Measurements from ENCODE around the gene BTN3A1. TPM values are rescaled to one million over a fixed set of nuclear protein-coding genes. Genes with fewer than 3 reads are reported as not detected.

The BTN3A1 gene
- total and polyA plus RNA-seq, 2 experiments from 2014 or later: 12.9 to 18.4 TPM

DNA sequence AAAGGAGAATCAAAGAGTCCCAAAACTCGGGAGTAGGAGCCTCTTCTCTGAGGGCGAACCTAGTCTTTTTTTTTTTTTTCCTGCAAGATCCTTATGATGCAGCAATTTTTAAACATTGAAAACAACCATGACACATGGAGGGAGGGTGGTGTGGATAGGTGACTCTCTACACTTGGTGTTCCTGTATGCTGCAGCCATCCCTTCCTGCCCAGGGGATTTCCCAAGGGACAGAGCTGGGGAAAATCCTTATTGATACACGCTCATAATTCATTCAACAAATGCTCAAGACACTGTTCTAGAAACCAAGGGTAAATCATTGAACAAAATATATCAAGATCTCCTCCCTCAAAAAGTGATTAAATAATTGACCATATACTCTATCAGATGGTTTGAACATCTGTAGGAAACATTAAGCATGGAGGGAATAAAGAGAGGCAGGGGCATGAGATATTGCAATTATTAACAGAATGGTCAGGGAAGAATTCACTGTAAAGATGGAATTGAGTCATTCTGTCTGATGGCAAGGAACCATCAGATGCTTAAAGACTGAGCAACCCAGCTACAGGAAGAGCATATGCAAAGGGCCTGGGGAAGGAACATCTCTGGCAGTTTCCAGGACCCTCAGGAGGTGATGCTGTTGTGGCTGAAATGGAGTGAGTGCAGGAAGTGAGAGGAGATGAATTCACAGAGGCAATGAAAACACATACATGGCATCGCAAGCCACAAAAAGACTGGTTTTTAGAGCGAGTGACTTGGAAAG is 24.8 kb downstream of the BTN3A1 start:
- Histone ChIP-seq H2AFZ (no peak overlapping the region), H4K20me1 (ENCODE audit: insufficient read depth, poor library complexity, severe bottlenecking) (no peaks in the 10 kb centered on the region), H3K9me2 (replicated peaks; ENCODE audit: insufficient read depth) (no peaks in the 10 kb centered on the region)

DNA sequence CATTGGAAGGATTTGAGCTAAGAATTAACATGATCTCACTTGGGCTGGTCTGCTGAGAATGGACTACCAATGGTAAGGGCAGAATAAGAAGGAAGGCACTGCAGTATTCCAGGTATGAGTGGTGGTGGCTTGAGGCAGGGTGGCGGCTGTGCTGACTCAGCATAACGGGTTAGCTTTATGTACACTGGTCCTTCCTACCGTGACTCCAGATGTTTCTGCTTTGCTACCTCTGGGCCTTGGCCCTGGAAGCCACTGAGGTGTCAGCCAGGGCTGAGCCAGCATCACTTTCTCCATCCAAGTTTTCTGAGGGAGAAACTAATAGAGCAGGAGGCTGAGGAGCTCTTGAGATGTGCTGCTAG is 25.4 kb downstream of the BTN3A1 start:
- Histone ChIP-seq H3K9me2 (replicated peaks; ENCODE audit: insufficient read depth) (no peaks in the 10 kb centered on the region), H3K4me1 (ENCODE audit: insufficient read depth) (peaks cover 2% of the 10 kb centered on the region), H3K36me3 (replicated peaks; ENCODE audit: insufficient read depth, low read depth) (no peaks in the 10 kb centered on the region), H4K20me1 (ENCODE audit: insufficient read depth, poor library complexity, severe bottlenecking) (no peaks in the 10 kb centered on the region), H3K79me2 (peaks cover 13% of the 10 kb centered on the region), H3K27me3 (no peaks in the 10 kb centered on the region), H3K4me2 (no peak overlapping the region), H2AFZ (no peak overlapping the region), H3K9me3 (ENCODE audit: low read depth) (no peaks in the 10 kb centered on the region), H3K27ac (no peak overlapping the region), H3K4me3 (no peak overlapping the region)
- WGBS (ENCODE audit: low lambda C conversion rate, missing lambda C conversion rate): 89% methylated on average over 3 of the region's 3 CpGs
- DNase-seq (ENCODE audit: low spot score): no peak
- TF ChIP-seq EZH2 (IDR thresholded peaks at IDR 0.05; ENCODE audit: borderline replicate concordance) (no peak), EZH2phosphoT487 (IDR thresholded peaks at IDR 0.05; ENCODE audit: low read depth, severe bottlenecking, unreplicated experiment) (no peak)

More for the DNA sequence above, 24.8 kb downstream of the BTN3A1 start:
- DNase-seq (ENCODE audit: low spot score): no peak
- no peaks in the 10 kb centered on the region for H3K27me3 ChIP-seq
- H3K4me3 ChIP-seq: no peak overlapping the region
- no peaks in the 10 kb centered on the region for H3K9me3 ChIP-seq (ENCODE audit: low read depth)
- H3K4me1 ChIP-seq (ENCODE audit: insufficient read depth): peaks cover 6% of the 10 kb centered on the region
- no peak for TF ChIP-seq EZH2phosphoT487 (IDR thresholded peaks at IDR 0.05; ENCODE audit: low read depth, severe bottlenecking, unreplicated experiment)
- TF ChIP-seq, protein P1, sequence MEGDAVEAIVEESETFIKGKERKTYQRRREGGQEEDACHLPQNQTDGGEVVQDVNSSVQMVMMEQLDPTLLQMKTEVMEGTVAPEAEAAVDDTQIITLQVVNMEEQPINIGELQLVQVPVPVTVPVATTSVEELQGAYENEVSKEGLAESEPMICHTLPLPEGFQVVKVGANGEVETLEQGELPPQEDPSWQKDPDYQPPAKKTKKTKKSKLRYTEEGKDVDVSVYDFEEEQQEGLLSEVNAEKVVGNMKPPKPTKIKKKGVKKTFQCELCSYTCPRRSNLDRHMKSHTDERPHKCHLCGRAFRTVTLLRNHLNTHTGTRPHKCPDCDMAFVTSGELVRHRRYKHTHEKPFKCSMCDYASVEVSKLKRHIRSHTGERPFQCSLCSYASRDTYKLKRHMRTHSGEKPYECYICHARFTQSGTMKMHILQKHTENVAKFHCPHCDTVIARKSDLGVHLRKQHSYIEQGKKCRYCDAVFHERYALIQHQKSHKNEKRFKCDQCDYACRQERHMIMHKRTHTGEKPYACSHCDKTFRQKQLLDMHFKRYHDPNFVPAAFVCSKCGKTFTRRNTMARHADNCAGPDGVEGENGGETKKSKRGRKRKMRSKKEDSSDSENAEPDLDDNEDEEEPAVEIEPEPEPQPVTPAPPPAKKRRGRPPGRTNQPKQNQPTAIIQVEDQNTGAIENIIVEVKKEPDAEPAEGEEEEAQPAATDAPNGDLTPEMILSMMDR (IDR thresholded peaks at IDR 0.05; ENCODE audit: poor library complexity): no peak
- no peak for TF ChIP-seq EZH2 (IDR thresholded peaks at IDR 0.05; ENCODE audit: borderline replicate concordance)
- no peak overlapping the region for H3K4me2 ChIP-seq
- no peaks in the 10 kb centered on the region for H3K36me3 ChIP-seq (replicated peaks; ENCODE audit: insufficient read depth, low read depth)
- H3K79me2 ChIP-seq: peaks cover 15% of the 10 kb centered on the region
- WGBS (ENCODE audit: low lambda C conversion rate, missing lambda C conversion rate): 96% methylated on average over 5 of the region's 5 CpGs
- H3K27ac ChIP-seq: no peak overlapping the region

DNA sequence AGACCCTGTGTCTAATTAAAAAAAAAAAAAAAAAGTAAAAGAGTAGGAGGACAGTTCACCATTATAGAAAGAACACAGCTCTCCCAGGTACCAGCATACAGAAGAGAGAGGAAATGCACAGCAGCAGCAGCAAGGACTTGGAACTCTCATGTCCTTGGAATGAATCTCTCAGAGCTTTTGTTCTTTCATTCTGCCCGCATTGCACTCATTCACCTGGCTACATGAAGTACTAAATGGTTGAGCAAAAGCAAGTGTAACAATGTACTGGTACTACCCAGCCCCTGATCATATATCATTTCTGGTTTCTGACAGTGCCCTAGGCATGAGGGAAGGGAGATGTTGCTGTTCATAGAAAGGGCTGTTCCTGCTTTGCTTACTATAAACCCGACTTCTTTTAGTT is 26.1 kb downstream of the BTN3A1 start:
- TF ChIP-seq EZH2 (IDR thresholded peaks at IDR 0.05; ENCODE audit: borderline replicate concordance): no peak
- TF ChIP-seq, protein P1 (IDR thresholded peaks at IDR 0.05; ENCODE audit: poor library complexity): no peak
- TF ChIP-seq EZH2phosphoT487 (IDR thresholded peaks at IDR 0.05; ENCODE audit: low read depth, severe bottlenecking, unreplicated experiment): no peak
- Histone ChIP-seq H3K4me3 (no peak overlapping the region), H2AFZ (no peak overlapping the region), H3K9me3 (ENCODE audit: low read depth) (no peaks in the 10 kb centered on the region), H3K4me1 (ENCODE audit: insufficient read depth) (no peaks in the 10 kb centered on the region), H3K36me3 (replicated peaks; ENCODE audit: insufficient read depth, low read depth) (no peaks in the 10 kb centered on the region), H3K27me3 (no peaks in the 10 kb centered on the region), H3K9me2 (replicated peaks; ENCODE audit: insufficient read depth) (no peaks in the 10 kb centered on the region), H3K27ac (no peak overlapping the region), H3K79me2 (peaks cover 9% of the 10 kb centered on the region), H4K20me1 (ENCODE audit: insufficient read depth, poor library complexity, severe bottlenecking) (no peaks in the 10 kb centered on the region), H3K4me2 (no peak overlapping the region)
- 92% methylated on average over 2 of the region's 2 CpGs for WGBS (ENCODE audit: low lambda C conversion rate, missing lambda C conversion rate)
- no peak for DNase-seq (ENCODE audit: low spot score)

DNA sequence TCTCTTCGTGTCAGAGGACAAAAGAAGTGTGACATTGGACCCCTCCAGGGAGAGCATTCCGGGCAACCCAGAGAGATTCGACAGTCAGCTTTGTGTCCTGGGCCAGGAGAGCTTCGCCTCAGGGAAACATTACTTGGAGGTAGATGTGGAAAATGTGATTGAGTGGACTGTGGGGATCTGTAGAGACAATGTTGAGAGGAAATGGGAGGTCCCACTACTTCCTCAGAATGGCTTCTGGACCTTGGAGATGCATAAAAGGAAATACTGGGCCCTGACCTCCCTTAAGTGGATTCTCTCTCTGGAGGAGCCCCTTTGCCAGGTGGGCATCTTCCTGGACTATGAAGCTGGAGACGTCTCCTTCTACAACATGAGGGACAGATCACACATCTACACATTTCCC is 28.7 kb downstream of the BTN3A1 start:
- Histone ChIP-seq H4K20me1 (ENCODE audit: insufficient read depth, poor library complexity, severe bottlenecking) (no peaks in the 10 kb centered on the region), H3K9me3 (ENCODE audit: low read depth) (no peaks in the 10 kb centered on the region), H3K4me2 (no peak overlapping the region), H2AFZ (no peak overlapping the region), H3K36me3 (replicated peaks; ENCODE audit: insufficient read depth, low read depth) (no peaks in the 10 kb centered on the region), H3K4me3 (no peak overlapping the region), H3K4me1 (ENCODE audit: insufficient read depth) (no peaks in the 10 kb centered on the region), H3K27ac (no peak overlapping the region), H3K79me2 (no peaks in the 10 kb centered on the region), H3K9me2 (replicated peaks; ENCODE audit: insufficient read depth) (no peaks in the 10 kb centered on the region), H3K27me3 (no peaks in the 10 kb centered on the region)
- 95% methylated on average over 5 of the region's 5 CpGs for WGBS (ENCODE audit: low lambda C conversion rate, missing lambda C conversion rate)
- TF ChIP-seq EZH2 (IDR thresholded peaks at IDR 0.05; ENCODE audit: borderline replicate concordance) (no peak), EZH2phosphoT487 (IDR thresholded peaks at IDR 0.05; ENCODE audit: low read depth, severe bottlenecking, unreplicated experiment) (no peak)
- TF ChIP-seq, protein P1 (IDR thresholded peaks at IDR 0.05; ENCODE audit: poor library complexity): no peak
- no peak for DNase-seq (ENCODE audit: low spot score)
